ENCODE data around the gene CELSR1. TPM values are rescaled to one million over a fixed set of nuclear protein-coding genes. Genes with fewer than 3 reads are reported as not detected.
A peak's percentile ranks its signal among the peaks of the same experiment; 100 is the strongest.

Gene CELSR1
- total and polyA plus RNA-seq, 8 donors = 0.75 to 3.2 (median 1.2) TPM

- DNase-seq (no peak), FAIRE-seq (no peak), ATAC-seq (no peak)
- no peak overlapping the region for H3K27ac ChIP-seq
- H3K9me3 ChIP-seq = no peaks in the 10 kb centered on the region
- H3K4me1 ChIP-seq = no peaks in the 10 kb centered on the region
- no peak overlapping the region for H3K4me3 ChIP-seq
- no peak for TF ChIP-seq CTCF (IDR thresholded peaks at IDR 0.05)
- WGBS, 2 donors = 81 to 89% methylated on average over 14 of the region's 14 CpGs
- intact Hi-C loops (cut with DNase I) = no loop called here
- H3K27me3 ChIP-seq = no peaks in the 10 kb centered on the region
- no peaks in the 10 kb centered on the region for H3K36me3 ChIP-seq
These were observed 120.9 kb downstream of the CELSR1 start for GRCh38 chr22:46416520-46416871.

- H3K9me3 ChIP-seq = no peaks in the 10 kb centered on the region
- H3K4me1 ChIP-seq = no peaks in the 10 kb centered on the region
- no peak overlapping the region for H3K27ac ChIP-seq
- no peaks in the 10 kb centered on the region for H3K27me3 ChIP-seq
- H3K36me3 ChIP-seq = no peaks in the 10 kb centered on the region
- ATAC-seq (no peak), DNase-seq (peak in 1 of 6 donors; percentile 33), FAIRE-seq (no peak)
- no peak for TF ChIP-seq CTCF (IDR thresholded peaks at IDR 0.05)
- H3K4me3 ChIP-seq = no peak overlapping the region
- intact Hi-C loops (cut with DNase I) = no loop called here
- 75 to 78% methylated on average over 29 to 30 of the region's 30 CpGs for WGBS, 2 donors
These were observed 121.5 kb downstream of the CELSR1 start for GRCh38 chr22:46415776-46416519.

DNA sequence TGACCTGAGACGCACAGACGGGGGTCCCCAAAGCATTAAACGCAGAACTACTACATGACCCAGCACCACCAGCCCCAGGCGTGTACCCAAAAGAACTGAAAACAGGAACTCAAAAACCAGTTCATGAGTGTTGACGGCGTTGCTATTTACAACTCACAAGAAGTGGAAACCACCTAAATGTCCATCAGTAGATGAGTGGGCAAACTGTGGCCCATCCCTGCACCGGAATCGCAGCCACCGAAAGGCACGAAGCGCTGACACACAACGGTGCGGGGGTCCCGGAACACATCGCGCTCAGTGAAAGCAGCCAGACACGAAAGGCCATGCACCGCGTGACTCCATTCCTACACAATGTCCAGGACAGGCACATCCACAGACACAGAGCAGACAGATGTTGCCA lies 122.7 kb downstream of the CELSR1 start:
- peak in 1 of 6 donors; percentile 17 for DNase-seq
- intact Hi-C loops (cut with DNase I) = no loop called here
- Histone ChIP-seq H3K4me1 (no peaks in the 10 kb centered on the region), H3K4me3 (no peak overlapping the region), H3K27ac (no peak overlapping the region), H3K9me3 (no peaks in the 10 kb centered on the region), H3K36me3 (no peaks in the 10 kb centered on the region), H3K27me3 (no peaks in the 10 kb centered on the region)
- no peak for TF ChIP-seq CTCF (IDR thresholded peaks at IDR 0.05)
- no peak for ATAC-seq
- WGBS, 2 donors = 82 to 90% methylated on average over 19 of the region's 19 CpGs
- FAIRE-seq = no peak

GRCh38 chr22:46413725-46414379 lies 123.6 kb downstream of the CELSR1 start:
- DNase-seq = peak in 1 of 6 donors; percentile 15
- no peak for ATAC-seq
- intact Hi-C loops (cut with DNase I) = no loop called here
- H3K36me3 ChIP-seq = no peaks in the 10 kb centered on the region
- H3K4me3 ChIP-seq = no peak overlapping the region
- no peak overlapping the region for H3K27ac ChIP-seq
- no peak for TF ChIP-seq CTCF (IDR thresholded peaks at IDR 0.05)
- FAIRE-seq = no peak
- 49 to 72% methylated on average over 23 of the region's 23 CpGs for WGBS, 2 donors
- no peaks in the 10 kb centered on the region for H3K27me3 ChIP-seq
- H3K9me3 ChIP-seq = no peaks in the 10 kb centered on the region
- H3K4me1 ChIP-seq = no peaks in the 10 kb centered on the region

- no peaks in the 10 kb centered on the region for H3K9me3 ChIP-seq
- WGBS, 2 donors = 81 to 93% methylated on average over 13 of the region's 13 CpGs
- no peak overlapping the region for H3K4me3 ChIP-seq
- H3K4me1 ChIP-seq = no peaks in the 10 kb centered on the region
- peak in 1 of 6 donors; percentile 18 for DNase-seq
- TF ChIP-seq CTCF (IDR thresholded peaks at IDR 0.05) = no peak
- H3K36me3 ChIP-seq = no peaks in the 10 kb centered on the region
- no peak for ATAC-seq
- intact Hi-C loops (cut with DNase I) = no loop called here
- FAIRE-seq = no peak
- H3K27ac ChIP-seq = no peak overlapping the region
- H3K27me3 ChIP-seq = no peaks in the 10 kb centered on the region
These were observed 126.1 kb downstream of the CELSR1 start for GRCh38 chr22:46411347-46411746.

Data from pancreas (tissue), 10 donors.